HEK293 (cell line): ENCODE results near the gene PHF5A.

Experiments
- HOXC10 ChIP-seq: sonication (generic); formaldehyde crosslinking; IDR thresholded peaks from 2 replicates; pipeline ENCODE4 v1.8.1; 2023; ENCODE audit warnings: mild to moderate bottlenecking, missing genetic modification reagents
- IKZF3 ChIP-seq: fragments of 450-650 bp; IDR thresholded peaks from 2 replicates; pipeline ENCODE4 v1.5.0; 2018; ENCODE audit warnings: missing biosample characterization, mild to moderate bottlenecking, missing genetic modification characterization, moderate library complexity
- SCRT2 ChIP-seq: fragments of 450-650 bp; formaldehyde crosslinking; IDR thresholded peaks from 2 replicates; pipeline ENCODE4 v1.5.1; 2016; ENCODE audit warnings: missing biosample characterization, missing genetic modification characterization
- ZBTB1 ChIP-seq: fragments of 450-650 bp; formaldehyde crosslinking; IDR thresholded peaks from 2 replicates; pipeline ENCODE4 v1.5.1; 2016; ENCODE audit warnings: missing biosample characterization, missing genetic modification characterization
- ZBTB8A ChIP-seq: fragments of 450-650 bp; formaldehyde crosslinking; IDR thresholded peaks from 2 replicates; pipeline ENCODE4 v1.5.1; 2016; ENCODE audit warnings: missing biosample characterization, missing genetic modification characterization
- ZNF133 ChIP-seq: fragments of 450-650 bp; formaldehyde crosslinking; IDR thresholded peaks from 2 replicates; pipeline ENCODE4 v1.5.1; 2016; ENCODE audit warnings: missing biosample characterization, missing genetic modification characterization
- ZNF155 ChIP-seq: fragments of 450-650 bp; formaldehyde crosslinking; IDR thresholded peaks from 2 replicates; pipeline ENCODE4 v1.5.1; 2016; ENCODE audit warnings: missing biosample characterization, missing genetic modification characterization
- ZNF23 ChIP-seq: fragments of 450-650 bp; formaldehyde crosslinking; IDR thresholded peaks from 2 replicates; pipeline ENCODE4 v1.5.1; 2016; ENCODE audit warnings: missing biosample characterization, missing genetic modification characterization, borderline replicate concordance
- ZNF248 ChIP-seq: fragments of 450-650 bp; formaldehyde crosslinking; IDR thresholded peaks from 2 replicates; pipeline ENCODE4 v1.5.1; 2017; ENCODE audit warnings: missing biosample characterization, missing genetic modification characterization
- ZNF558 ChIP-seq: fragments of 450-650 bp; formaldehyde crosslinking; IDR thresholded peaks from 2 replicates; pipeline ENCODE4 v1.5.1; 2016; ENCODE audit warnings: missing biosample characterization, missing genetic modification characterization
- ZNF621 ChIP-seq: fragments of 450-650 bp; formaldehyde crosslinking; IDR thresholded peaks from 2 replicates; pipeline ENCODE4 v1.5.1; 2017; ENCODE audit warnings: missing biosample characterization, missing genetic modification characterization
- ZNF660 ChIP-seq: fragments of 450-650 bp; IDR thresholded peaks from 2 replicates; pipeline ENCODE4 v1.5.1; 2018; ENCODE audit warnings: missing biosample characterization, mild to moderate bottlenecking, missing genetic modification characterization
- ZNF707 ChIP-seq: fragments of 450-650 bp; formaldehyde crosslinking; IDR thresholded peaks from 2 replicates; pipeline ENCODE4 v1.5.1; 2016; ENCODE audit warnings: missing biosample characterization, missing genetic modification characterization
- ZNF76 ChIP-seq: fragments of 450-650 bp; formaldehyde crosslinking; IDR thresholded peaks from 2 replicates; pipeline ENCODE4; 2016; ENCODE audit warnings: low read depth, missing biosample characterization, missing genetic modification characterization, borderline replicate concordance
- ZNF776 ChIP-seq: fragments of 450-650 bp; formaldehyde crosslinking; IDR thresholded peaks from 2 replicates; pipeline ENCODE4 v1.5.0; 2017; ENCODE audit warnings: missing biosample characterization, missing genetic modification characterization, borderline replicate concordance
- ZSCAN30 ChIP-seq: fragments of 450-650 bp; IDR thresholded peaks from 2 replicates; pipeline ENCODE4 v1.5.1; 2018; ENCODE audit warnings: missing biosample characterization, mild to moderate bottlenecking, missing genetic modification characterization, moderate library complexity
- TF ChIP-seq, protein P1 (sequence below): fragments of 450-650 bp; formaldehyde crosslinking; IDR thresholded peaks from 2 replicates; pipeline ENCODE4 v1.5.1; 2017; ENCODE audit warnings: missing biosample characterization, mild to moderate bottlenecking, missing genetic modification characterization, moderate library complexity
- TF ChIP-seq, protein P2 (sequence below): fragments of 450-650 bp; formaldehyde crosslinking; IDR thresholded peaks from 2 replicates; pipeline ENCODE4 v1.5.1; 2017; ENCODE audit warnings: missing biosample characterization, missing genetic modification characterization
- TF ChIP-seq, protein P3 (sequence below): fragments of 450-650 bp; formaldehyde crosslinking; IDR thresholded peaks from 2 replicates; pipeline ENCODE4 v1.5.1; 2016; ENCODE audit warnings: missing biosample characterization, missing genetic modification characterization
- TF ChIP-seq, protein P4 (sequence below): fragments of 450-650 bp; formaldehyde crosslinking; IDR thresholded peaks from 2 replicates; pipeline ENCODE4 v1.5.1; 2016; ENCODE audit warnings: missing biosample characterization, missing genetic modification characterization
- TF ChIP-seq, protein P5 (sequence below): fragments of 450-650 bp; formaldehyde crosslinking; IDR thresholded peaks from 2 replicates; pipeline ENCODE4 v1.5.1; 2016; ENCODE audit warnings: missing biosample characterization, missing genetic modification characterization
- TF ChIP-seq, protein P6 (sequence below): fragments of 450-650 bp; formaldehyde crosslinking; optimal IDR thresholded peaks from 2 replicates; pipeline ENCODE3; 2016; ENCODE audit warnings: missing biosample characterization, mild to moderate bottlenecking, missing genetic modification characterization

PHF5A gene

DNA sequence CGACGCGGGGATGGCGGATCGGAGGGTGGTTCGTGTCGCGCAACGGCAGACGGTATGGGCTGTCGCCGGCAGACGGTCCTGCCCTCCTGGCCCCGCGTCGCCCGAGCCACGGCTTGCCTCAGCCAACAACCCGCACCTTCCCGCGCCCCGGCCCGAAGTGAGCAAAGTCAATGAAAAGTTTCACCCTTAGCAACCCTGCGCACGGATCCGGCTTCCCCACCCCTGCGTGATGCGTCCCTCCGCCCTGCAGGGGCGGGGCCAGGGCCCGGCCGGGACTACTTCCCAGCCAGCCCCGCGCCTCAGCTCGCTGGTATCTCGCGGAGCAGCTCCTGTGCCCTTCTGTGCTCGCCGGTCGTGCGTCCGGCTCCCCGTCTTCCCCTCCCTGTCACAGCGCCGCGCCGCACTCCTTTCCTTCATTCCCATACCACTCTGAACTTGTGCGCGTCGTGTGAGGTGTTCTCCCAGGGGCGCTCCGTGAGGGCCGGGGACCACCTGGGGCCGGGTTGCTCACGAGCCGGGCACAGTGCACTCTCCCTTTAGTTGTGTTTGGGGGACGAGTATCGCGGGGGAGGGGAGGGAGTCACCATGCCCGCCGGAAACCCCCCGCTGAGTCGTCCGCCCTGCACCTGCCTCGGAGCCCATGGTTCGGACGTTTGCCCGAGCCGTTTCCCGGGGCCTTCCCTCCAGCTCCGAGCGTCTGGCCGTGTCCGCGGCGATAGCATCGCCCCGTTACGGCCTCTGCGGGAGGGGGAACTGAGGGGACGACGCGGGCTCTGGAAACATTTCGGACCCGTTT, 21.7 kb downstream of the PHF5A start, which contains the start of gene TOB2 (continued):
- TF ChIP-seq, protein P1, sequence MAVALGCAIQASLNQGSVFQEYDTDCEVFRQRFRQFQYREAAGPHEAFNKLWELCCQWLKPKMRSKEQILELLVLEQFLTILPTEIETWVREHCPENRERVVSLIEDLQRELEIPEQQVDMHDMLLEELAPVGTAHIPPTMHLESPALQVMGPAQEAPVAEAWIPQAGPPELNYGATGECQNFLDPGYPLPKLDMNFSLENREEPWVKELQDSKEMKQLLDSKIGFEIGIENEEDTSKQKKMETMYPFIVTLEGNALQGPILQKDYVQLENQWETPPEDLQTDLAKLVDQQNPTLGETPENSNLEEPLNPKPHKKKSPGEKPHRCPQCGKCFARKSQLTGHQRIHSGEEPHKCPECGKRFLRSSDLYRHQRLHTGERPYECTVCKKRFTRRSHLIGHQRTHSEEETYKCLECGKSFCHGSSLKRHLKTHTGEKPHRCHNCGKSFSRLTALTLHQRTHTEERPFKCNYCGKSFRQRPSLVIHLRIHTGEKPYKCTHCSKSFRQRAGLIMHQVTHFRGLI (tag by site-specific recombination) = peak; percentile 45
- TF ChIP-seq, protein P2, sequence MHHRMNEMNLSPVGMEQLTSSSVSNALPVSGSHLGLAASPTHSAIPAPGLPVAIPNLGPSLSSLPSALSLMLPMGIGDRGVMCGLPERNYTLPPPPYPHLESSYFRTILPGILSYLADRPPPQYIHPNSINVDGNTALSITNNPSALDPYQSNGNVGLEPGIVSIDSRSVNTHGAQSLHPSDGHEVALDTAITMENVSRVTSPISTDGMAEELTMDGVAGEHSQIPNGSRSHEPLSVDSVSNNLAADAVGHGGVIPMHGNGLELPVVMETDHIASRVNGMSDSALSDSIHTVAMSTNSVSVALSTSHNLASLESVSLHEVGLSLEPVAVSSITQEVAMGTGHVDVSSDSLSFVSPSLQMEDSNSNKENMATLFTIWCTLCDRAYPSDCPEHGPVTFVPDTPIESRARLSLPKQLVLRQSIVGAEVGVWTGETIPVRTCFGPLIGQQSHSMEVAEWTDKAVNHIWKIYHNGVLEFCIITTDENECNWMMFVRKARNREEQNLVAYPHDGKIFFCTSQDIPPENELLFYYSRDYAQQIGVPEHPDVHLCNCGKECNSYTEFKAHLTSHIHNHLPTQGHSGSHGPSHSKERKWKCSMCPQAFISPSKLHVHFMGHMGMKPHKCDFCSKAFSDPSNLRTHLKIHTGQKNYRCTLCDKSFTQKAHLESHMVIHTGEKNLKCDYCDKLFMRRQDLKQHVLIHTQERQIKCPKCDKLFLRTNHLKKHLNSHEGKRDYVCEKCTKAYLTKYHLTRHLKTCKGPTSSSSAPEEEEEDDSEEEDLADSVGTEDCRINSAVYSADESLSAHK = peak; percentile 87
- TF ChIP-seq ZNF76 (tag by site-specific recombination) (peak; percentile 91), ZNF133 (no peak), ZBTB8A (tag by site-specific recombination) (peak; percentile 89), ZSCAN30 (peak; percentile 98), HOXC10 (CRISPR knock-in tag) (no peak), ZBTB1 (tag by site-specific recombination) (peak; percentile 96), ZNF248 (no peak; the same call in 1 of the 2 replicates), ZNF621 (tag by site-specific recombination) (no peak), ZNF776 (tag by site-specific recombination) (no peak), ZNF707 (tag by site-specific recombination) (no peak; the same call in 1 of the 2 replicates), ZNF558 (peak; percentile 76; the same call in 1 of the 2 replicates), IKZF3 (tag by site-specific recombination) (peak; percentile 88), ZNF660 (tag by site-specific recombination) (peak; percentile 99), ZNF23 (no peak), SCRT2 (tag by site-specific recombination) (0 out of 2 replicates have a peak, but pooled peaks have one; percentile 23), ZNF155 (tag by site-specific recombination) (no peak)
- TF ChIP-seq, protein P3, sequence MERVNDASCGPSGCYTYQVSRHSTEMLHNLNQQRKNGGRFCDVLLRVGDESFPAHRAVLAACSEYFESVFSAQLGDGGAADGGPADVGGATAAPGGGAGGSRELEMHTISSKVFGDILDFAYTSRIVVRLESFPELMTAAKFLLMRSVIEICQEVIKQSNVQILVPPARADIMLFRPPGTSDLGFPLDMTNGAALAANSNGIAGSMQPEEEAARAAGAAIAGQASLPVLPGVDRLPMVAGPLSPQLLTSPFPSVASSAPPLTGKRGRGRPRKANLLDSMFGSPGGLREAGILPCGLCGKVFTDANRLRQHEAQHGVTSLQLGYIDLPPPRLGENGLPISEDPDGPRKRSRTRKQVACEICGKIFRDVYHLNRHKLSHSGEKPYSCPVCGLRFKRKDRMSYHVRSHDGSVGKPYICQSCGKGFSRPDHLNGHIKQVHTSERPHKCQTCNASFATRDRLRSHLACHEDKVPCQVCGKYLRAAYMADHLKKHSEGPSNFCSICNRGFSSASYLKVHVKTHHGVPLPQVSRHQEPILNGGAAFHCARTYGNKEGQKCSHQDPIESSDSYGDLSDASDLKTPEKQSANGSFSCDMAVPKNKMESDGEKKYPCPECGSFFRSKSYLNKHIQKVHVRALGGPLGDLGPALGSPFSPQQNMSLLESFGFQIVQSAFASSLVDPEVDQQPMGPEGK (tag by site-specific recombination) = peak; percentile 97
- TF ChIP-seq, protein P4, sequence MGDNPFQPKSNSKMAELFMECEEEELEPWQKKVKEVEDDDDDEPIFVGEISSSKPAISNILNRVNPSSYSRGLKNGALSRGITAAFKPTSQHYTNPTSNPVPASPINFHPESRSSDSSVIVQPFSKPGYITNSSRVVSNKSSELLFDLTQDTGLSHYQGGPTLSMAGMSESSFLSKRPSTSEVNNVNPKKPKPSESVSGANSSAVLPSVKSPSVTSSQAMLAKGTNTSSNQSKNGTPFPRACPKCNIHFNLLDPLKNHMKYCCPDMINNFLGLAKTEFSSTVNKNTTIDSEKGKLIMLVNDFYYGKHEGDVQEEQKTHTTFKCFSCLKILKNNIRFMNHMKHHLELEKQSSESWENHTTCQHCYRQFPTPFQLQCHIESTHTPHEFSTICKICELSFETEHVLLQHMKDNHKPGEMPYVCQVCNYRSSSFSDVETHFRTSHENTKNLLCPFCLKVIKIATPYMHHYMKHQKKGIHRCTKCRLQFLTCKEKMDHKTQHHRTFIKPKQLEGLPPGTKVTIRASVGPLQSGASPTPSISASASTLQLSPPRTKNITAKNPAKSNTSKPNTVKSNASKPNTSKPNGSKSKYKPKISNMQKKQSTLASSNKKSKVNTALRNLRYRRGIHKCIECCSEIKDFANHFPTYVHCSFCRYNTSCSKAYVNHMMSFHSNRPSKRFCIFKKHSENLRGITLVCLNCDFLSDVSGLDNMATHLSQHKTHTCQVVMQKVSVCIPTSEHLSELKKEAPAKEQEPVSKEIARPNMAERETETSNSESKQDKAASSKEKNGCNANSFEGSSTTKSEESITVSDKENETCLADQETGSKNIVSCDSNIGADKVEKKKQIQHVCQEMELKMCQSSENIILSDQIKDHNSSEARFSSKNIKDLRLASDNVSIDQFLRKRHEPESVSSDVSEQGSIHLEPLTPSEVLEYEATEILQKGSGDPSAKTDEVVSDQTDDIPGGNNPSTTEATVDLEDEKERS (tag by site-specific recombination) = peak; percentile 6; the same call in 1 of the 2 replicates
- TF ChIP-seq, protein P5, sequence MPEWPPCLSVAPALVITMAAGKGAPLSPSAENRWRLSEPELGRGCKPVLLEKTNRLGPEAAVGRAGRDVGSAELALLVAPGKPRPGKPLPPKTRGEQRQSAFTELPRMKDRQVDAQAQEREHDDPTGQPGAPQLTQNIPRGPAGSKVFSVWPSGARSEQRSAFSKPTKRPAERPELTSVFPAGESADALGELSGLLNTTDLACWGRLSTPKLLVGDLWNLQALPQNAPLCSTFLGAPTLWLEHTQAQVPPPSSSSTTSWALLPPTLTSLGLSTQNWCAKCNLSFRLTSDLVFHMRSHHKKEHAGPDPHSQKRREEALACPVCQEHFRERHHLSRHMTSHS (tag by site-specific recombination) = no peak
- TF ChIP-seq, protein P6, sequence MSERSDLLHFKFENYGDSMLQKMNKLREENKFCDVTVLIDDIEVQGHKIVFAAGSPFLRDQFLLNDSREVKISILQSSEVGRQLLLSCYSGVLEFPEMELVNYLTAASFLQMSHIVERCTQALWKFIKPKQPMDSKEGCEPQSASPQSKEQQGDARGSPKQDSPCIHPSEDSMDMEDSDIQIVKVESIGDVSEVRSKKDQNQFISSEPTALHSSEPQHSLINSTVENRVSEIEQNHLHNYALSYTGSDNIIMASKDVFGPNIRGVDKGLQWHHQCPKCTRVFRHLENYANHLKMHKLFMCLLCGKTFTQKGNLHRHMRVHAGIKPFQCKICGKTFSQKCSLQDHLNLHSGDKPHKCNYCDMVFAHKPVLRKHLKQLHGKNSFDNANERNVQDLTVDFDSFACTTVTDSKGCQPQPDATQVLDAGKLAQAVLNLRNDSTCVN = peak; percentile 98
